ENCODE data around the gene PFAS. TPM values are rescaled to one million over a fixed set of nuclear protein-coding genes. Genes with fewer than 3 reads are reported as not detected.

The PFAS gene
- total RNA-seq, 1 donor from 2014 or later: 64.6 TPM

GRCh38 chr17:8290043-8290442 lies 41.0 kb downstream of the PFAS start:
- H3K9ac ChIP-seq: no peak overlapping the region

DNA sequence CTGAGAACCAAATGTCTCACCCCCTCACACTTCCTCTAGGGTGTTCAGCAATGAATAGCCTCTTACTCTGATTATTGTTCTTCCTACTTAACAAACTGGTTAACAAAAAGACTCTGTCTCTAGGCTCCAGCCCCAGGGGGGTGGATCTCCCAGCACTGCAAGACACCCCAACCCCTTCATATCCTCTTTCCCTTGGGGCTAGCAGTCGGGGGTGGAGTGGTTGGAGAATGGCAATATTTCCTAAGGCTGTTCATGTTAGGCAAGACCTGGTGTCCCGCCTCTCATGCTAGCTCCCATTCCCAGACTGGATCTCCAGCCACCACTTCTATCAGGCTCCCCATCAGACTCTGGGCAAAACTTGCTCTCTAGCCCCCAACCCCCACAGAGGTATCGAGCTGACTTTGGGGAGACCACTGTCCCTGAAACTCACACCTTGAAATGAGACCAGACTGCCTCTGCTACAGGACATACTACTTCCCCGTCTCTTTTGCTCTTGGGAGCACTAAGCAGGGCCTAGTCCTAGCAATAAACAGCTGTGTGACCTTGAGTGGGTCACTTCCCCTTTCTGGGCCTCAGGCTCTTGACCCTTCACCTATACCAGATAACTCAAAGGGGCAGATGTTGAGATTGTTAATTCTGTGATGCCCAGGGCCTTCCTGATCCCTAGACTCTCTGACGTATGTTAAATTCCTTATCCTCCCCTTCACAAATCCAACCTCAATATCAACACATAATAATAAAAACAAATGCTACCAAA lies 43.7 kb downstream of the PFAS start:
- no peak overlapping the region for H3K4me2 ChIP-seq
- no peaks in the 10 kb centered on the region for H3K9me3 ChIP-seq (ENCODE audit: low read depth)
- peaks cover 28% of the 10 kb centered on the region for H3K27me3 Mint-ChIP-seq (ENCODE audit: insufficient read depth, low read depth)
- H3K27ac Mint-ChIP-seq: no peak overlapping the region
- peaks cover 5% of the 10 kb centered on the region for H3K36me3 Mint-ChIP-seq
- H3K27ac ChIP-seq: no peak overlapping the region
- H3K9me3 Mint-ChIP-seq: no peaks in the 10 kb centered on the region
- H2AFZ ChIP-seq (replicated peaks): no peak overlapping the region
- H3K4me1 Mint-ChIP-seq: peaks cover 26% of the 10 kb centered on the region
- no peak overlapping the region for H3K9ac ChIP-seq
- no peaks in the 10 kb centered on the region for H4K20me1 ChIP-seq (ENCODE audit: low read depth)
- peaks cover 4% of the 10 kb centered on the region for H3K27me3 ChIP-seq
- H3K4me3 Mint-ChIP-seq: no peak overlapping the region
- peaks cover 22% of the 10 kb centered on the region for H3F3A ChIP-seq (ENCODE audit: low read depth)
- H3K36me3 ChIP-seq: no peaks in the 10 kb centered on the region
- DNase-seq (ENCODE audit: low spot score): no peak
- no peaks in the 10 kb centered on the region for H3K79me2 ChIP-seq (ENCODE audit: low read depth)
- peaks cover 13% of the 10 kb centered on the region for H3K4me1 ChIP-seq
- H3K4me3 ChIP-seq: no peak overlapping the region
- TF ChIP-seq EZH2phosphoT487 (IDR thresholded peaks at IDR 0.05) (no peak), EZH2 (IDR thresholded peaks at IDR 0.05) (no peak)
- TF ChIP-seq, protein P1, sequence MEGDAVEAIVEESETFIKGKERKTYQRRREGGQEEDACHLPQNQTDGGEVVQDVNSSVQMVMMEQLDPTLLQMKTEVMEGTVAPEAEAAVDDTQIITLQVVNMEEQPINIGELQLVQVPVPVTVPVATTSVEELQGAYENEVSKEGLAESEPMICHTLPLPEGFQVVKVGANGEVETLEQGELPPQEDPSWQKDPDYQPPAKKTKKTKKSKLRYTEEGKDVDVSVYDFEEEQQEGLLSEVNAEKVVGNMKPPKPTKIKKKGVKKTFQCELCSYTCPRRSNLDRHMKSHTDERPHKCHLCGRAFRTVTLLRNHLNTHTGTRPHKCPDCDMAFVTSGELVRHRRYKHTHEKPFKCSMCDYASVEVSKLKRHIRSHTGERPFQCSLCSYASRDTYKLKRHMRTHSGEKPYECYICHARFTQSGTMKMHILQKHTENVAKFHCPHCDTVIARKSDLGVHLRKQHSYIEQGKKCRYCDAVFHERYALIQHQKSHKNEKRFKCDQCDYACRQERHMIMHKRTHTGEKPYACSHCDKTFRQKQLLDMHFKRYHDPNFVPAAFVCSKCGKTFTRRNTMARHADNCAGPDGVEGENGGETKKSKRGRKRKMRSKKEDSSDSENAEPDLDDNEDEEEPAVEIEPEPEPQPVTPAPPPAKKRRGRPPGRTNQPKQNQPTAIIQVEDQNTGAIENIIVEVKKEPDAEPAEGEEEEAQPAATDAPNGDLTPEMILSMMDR (IDR thresholded peaks at IDR 0.05): no peak

More at GRCh38 chr17:8290043-8290442, 41.0 kb downstream of the PFAS start:
- Histone ChIP-seq H3K79me2 (ENCODE audit: low read depth) (no peaks in the 10 kb centered on the region), H3K4me3 (no peak overlapping the region), H3K27ac (no peak overlapping the region), H3K27me3 (no peaks in the 10 kb centered on the region), H2AFZ (replicated peaks) (no peak overlapping the region), H3F3A (ENCODE audit: low read depth) (peaks cover 6% of the 10 kb centered on the region), H4K20me1 (ENCODE audit: low read depth) (no peaks in the 10 kb centered on the region), H3K4me2 (no peak overlapping the region), H3K4me1 (peaks cover 13% of the 10 kb centered on the region), H3K9me3 (ENCODE audit: low read depth) (no peaks in the 10 kb centered on the region), H3K36me3 (no peaks in the 10 kb centered on the region)
- H3K27ac Mint-ChIP-seq: peak overlapping the region; percentile 52
- DNase-seq (ENCODE audit: low spot score): no peak
- TF ChIP-seq EZH2phosphoT487 (IDR thresholded peaks at IDR 0.05): no peak
- TF ChIP-seq EZH2 (IDR thresholded peaks at IDR 0.05): no peak
- TF ChIP-seq, protein P1 (IDR thresholded peaks at IDR 0.05): no peak
- peaks cover 5% of the 10 kb centered on the region for H3K36me3 Mint-ChIP-seq
- peak overlapping the region; percentile 94 for H3K4me3 Mint-ChIP-seq
- H3K27me3 Mint-ChIP-seq (ENCODE audit: insufficient read depth, low read depth): peaks cover 14% of the 10 kb centered on the region
- H3K9me3 Mint-ChIP-seq: no peaks in the 10 kb centered on the region
- peaks cover 24% of the 10 kb centered on the region for H3K4me1 Mint-ChIP-seq

DNA sequence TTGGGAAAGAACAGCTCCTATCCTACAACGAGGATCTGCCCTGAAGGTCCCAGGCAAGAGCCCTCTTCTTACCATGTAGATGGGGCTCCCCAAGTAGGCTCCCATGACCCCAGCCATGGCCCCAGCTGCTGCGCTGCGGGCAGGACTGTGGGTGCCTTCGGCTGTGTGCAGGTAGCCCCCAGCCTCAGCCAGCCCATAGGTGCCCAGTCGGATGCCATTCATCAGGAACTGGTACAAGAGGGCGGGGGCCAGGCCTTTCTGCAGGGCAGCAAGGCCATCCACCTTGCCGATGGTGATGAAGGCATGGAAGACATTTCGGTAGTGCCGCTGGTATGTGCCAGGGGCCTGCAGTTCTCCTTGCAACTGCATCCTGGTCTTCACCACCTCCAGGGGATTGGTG lies 45.3 kb downstream of the PFAS start:
- H2AFZ ChIP-seq (replicated peaks): no peak overlapping the region
- no peak for DNase-seq (ENCODE audit: low spot score)
- H3K9me3 ChIP-seq (ENCODE audit: low read depth): no peaks in the 10 kb centered on the region
- Mint-ChIP-seq H3K36me3 (peaks cover 5% of the 10 kb centered on the region), H3K4me3 (peak overlapping the region; percentile 83), H3K27ac (no peak overlapping the region), H3K4me1 (peaks cover 18% of the 10 kb centered on the region), H3K27me3 (ENCODE audit: insufficient read depth, low read depth) (peaks cover 28% of the 10 kb centered on the region), H3K9me3 (no peaks in the 10 kb centered on the region)
- H3K4me1 ChIP-seq: peaks cover 10% of the 10 kb centered on the region
- no peaks in the 10 kb centered on the region for H3K79me2 ChIP-seq (ENCODE audit: low read depth)
- H3K4me2 ChIP-seq: peak overlapping the region; percentile 72
- no peak overlapping the region for H3K9ac ChIP-seq
- no peaks in the 10 kb centered on the region for H3K36me3 ChIP-seq
- H3K27me3 ChIP-seq: peaks cover 4% of the 10 kb centered on the region
- no peak overlapping the region for H3K27ac ChIP-seq
- peaks cover 22% of the 10 kb centered on the region for H3F3A ChIP-seq (ENCODE audit: low read depth)
- TF ChIP-seq, protein P1 (IDR thresholded peaks at IDR 0.05): no peak
- no peak for TF ChIP-seq EZH2 (IDR thresholded peaks at IDR 0.05)
- TF ChIP-seq EZH2phosphoT487 (IDR thresholded peaks at IDR 0.05): no peak
- peak overlapping the region; percentile 66 for H3K4me3 ChIP-seq
- no peaks in the 10 kb centered on the region for H4K20me1 ChIP-seq (ENCODE audit: low read depth)

Measured in neural progenitor cell (in vitro differentiated cells).